Measurements from ENCODE around the gene GC.
"Not testable (repeated sequence)": the region's sequence is repeated elsewhere in the genome, so short reads cannot be mapped to it uniquely, and the experiment has no call there.

GC gene

DNA sequence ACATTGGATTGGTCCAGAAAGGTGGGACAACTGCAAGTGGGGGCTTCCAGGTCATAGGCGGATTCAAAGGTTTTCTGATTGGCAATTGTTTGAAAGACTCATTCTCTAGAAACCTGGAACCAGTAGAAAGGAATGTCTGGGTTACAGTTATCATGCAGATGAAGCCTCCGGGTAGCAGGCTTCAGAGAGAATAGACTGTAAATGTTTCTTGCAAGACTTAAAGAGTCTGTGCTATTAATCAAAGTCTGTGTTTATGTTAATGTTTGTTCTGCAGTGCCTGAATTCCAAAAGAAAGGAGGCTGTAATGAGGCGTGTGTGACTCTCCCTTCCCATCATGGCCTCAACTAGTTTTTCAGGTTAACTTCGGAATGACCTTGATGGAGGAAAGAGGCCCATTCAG lies 43.9 kb upstream of the GC start:
- no peak overlapping the region for H3K27ac Mint-ChIP-seq
- H3K27me3 Mint-ChIP-seq (ENCODE audit: low read depth, poor library complexity) = no peaks in the 10 kb centered on the region
- no peaks in the 10 kb centered on the region for H3K9me3 Mint-ChIP-seq
- H3K4me1 Mint-ChIP-seq = peaks cover 3% of the 10 kb centered on the region
- H3K36me3 Mint-ChIP-seq (ENCODE audit: low read depth) = no peaks in the 10 kb centered on the region
- no peak for TF ChIP-seq CTCF (IDR thresholded peaks at IDR 0.05)
- H3K4me3 Mint-ChIP-seq = no peak overlapping the region
- no peak for DNase-seq

- H3K27me3 Mint-ChIP-seq (ENCODE audit: low read depth, poor library complexity) = peaks cover 7% of the 10 kb centered on the region
- no peak overlapping the region for H3K27ac Mint-ChIP-seq
- no peaks in the 10 kb centered on the region for H3K9me3 Mint-ChIP-seq
- no peak for DNase-seq
- H3K4me3 Mint-ChIP-seq = no peak overlapping the region
- no peaks in the 10 kb centered on the region for H3K36me3 Mint-ChIP-seq (ENCODE audit: low read depth)
- no peaks in the 10 kb centered on the region for H3K4me1 Mint-ChIP-seq
- no peak for TF ChIP-seq CTCF (IDR thresholded peaks at IDR 0.05)
Observed at GRCh38 chr4:71816676-71817303, 32.9 kb upstream of the GC start.

GRCh38 chr4:71814433-71814832 lies 30.6 kb upstream of the GC start:
- no peaks in the 10 kb centered on the region for H3K4me1 Mint-ChIP-seq
- TF ChIP-seq CTCF (IDR thresholded peaks at IDR 0.05) = no peak
- H3K9me3 Mint-ChIP-seq = no peaks in the 10 kb centered on the region
- peak; percentile 35 for DNase-seq
- H3K27ac Mint-ChIP-seq = no peak overlapping the region
- no peak overlapping the region for H3K4me3 Mint-ChIP-seq
- H3K36me3 Mint-ChIP-seq (ENCODE audit: low read depth) = no peaks in the 10 kb centered on the region
- H3K27me3 Mint-ChIP-seq (ENCODE audit: low read depth, poor library complexity) = peaks cover 3% of the 10 kb centered on the region

DNA sequence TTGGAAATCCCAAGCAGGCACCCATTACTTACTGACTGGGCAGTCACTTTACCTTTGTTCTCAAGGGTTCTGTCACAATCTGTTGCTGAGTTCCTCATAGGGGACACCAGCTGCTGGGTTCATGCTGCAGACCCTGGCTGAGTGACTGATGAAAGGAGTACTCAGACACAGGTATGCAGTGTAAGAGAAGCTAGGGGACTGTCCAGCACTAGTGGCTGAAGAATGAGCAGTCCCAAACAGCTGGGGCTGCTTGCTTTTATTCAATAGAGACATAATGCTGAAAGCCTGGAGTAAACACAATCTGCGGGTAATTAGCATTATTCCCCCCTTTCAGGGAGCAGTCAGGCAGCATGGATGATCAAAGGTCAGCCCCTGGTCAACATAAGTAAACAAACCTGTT lies 25.9 kb upstream of the GC start:
- not testable (repeated sequence) for DNase-seq; H3K4me1 Mint-ChIP-seq; H3K4me3 Mint-ChIP-seq; H3K27ac Mint-ChIP-seq; H3K27me3 Mint-ChIP-seq (ENCODE audit: low read depth, poor library complexity); H3K9me3 Mint-ChIP-seq; H3K36me3 Mint-ChIP-seq (ENCODE audit: low read depth)

DNA sequence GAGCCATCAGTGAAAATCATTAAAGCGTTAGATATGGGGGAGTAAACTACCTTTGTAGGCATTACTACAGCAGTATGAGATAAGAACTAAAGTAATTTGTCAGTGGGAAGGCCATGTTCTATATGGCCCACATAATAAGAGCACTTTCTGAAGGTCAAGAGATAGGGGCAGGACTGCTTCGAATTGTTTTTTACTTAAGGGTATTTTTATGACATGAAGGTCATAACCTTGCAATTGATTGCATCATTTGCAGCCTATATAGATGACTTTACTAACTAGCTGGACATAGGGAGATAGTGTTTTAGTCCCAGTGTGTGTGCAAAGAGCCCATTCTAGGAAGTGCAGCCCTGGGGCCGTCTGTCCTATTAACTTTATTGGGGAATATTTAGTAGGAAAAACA lies 23.6 kb upstream of the GC start:
- H3K36me3 Mint-ChIP-seq (ENCODE audit: low read depth) = no peaks in the 10 kb centered on the region
- no peak for DNase-seq
- H3K9me3 Mint-ChIP-seq = peaks cover 7% of the 10 kb centered on the region
- H3K4me1 Mint-ChIP-seq = no peaks in the 10 kb centered on the region
- no peak overlapping the region for H3K4me3 Mint-ChIP-seq
- H3K27ac Mint-ChIP-seq = no peak overlapping the region
- TF ChIP-seq CTCF (IDR thresholded peaks at IDR 0.05) = no peak
- no peaks in the 10 kb centered on the region for H3K27me3 Mint-ChIP-seq (ENCODE audit: low read depth, poor library complexity)

- not testable (repeated sequence) for H3K9me3 Mint-ChIP-seq; H3K27me3 Mint-ChIP-seq (ENCODE audit: low read depth, poor library complexity); DNase-seq; H3K4me1 Mint-ChIP-seq; H3K4me3 Mint-ChIP-seq; H3K27ac Mint-ChIP-seq; H3K36me3 Mint-ChIP-seq (ENCODE audit: low read depth)
Observed at GRCh38 chr4:71805230-71805629, 21.4 kb upstream of the GC start.

GRCh38 chr4:71804017-71804697 lies 20.3 kb upstream of the GC start:
- H3K4me1 Mint-ChIP-seq; DNase-seq; H3K9me3 Mint-ChIP-seq; H3K4me3 Mint-ChIP-seq; H3K36me3 Mint-ChIP-seq (ENCODE audit: low read depth); H3K27me3 Mint-ChIP-seq (ENCODE audit: low read depth, poor library complexity); H3K27ac Mint-ChIP-seq: not testable (repeated sequence)
